ENCODE results near the gene PPT1.
"Not testable (repeated sequence)": the region's sequence is repeated elsewhere in the genome, so short reads cannot be mapped to it uniquely, and the experiment has no call there.

PPT1 gene

DNA sequence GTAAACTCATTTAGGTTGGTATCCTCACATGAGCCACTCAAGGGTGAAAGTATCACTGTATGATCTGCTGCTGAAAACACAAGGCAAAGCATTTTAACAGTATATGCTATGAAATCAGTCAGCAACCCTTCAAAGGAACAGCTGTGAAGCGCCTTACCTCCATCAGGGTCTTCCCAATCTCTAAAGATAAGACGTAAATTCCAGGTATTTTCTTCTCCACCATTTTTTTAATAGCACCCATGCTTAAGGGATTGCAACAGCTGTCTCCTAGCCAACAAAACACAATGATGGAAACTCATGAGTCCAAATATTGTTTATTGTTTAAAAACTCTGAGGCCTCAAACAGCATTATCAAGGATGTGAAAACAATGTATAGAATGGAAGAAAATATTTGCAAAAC is 4.8 kb downstream of the PPT1 start:
- DNase-seq (ENCODE audit: extremely low read depth, low read depth), result no peak
- TF ChIP-seq CTCF (IDR thresholded peaks at IDR 0.05; ENCODE audit: low read depth, low read length), result no peak

DNA sequence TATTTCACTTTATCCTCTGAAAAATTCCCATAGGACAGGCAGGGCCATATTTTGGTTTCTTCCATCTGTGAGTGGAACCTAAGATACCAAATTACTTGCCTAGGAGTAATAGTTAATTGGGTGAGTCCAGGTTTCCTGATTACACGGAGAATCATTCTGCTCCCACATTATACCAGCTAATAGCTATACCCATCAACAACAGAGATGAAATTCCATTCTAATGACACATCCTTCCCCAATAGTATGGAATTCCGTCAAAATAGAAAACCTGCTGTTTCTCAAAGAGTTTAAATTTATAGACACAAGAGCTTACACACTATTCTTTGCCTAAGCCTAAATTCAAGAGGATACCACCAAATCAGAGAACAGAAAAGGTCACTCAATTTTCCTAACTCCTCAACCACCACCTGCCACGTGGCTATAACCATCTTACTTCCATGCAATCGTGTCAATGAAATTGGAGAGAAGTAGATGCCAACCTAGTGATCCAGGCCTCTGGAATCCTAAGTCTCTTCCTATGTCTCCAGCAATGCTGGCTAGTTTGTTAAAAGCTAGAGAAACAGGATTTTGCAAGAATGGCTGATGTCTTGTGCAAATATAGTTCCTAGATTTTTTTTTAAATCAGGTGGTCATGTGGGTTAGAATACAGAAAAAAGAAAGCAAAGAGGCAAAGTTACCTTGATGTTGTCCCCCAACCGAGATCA is 6.2 kb downstream of the PPT1 start:
- TF ChIP-seq CTCF (IDR thresholded peaks at IDR 0.05; ENCODE audit: low read depth, low read length), result no peak
- DNase-seq (ENCODE audit: extremely low read depth, low read depth), result no peak

GRCh38 chr1:40084750-40085149 is 12.3 kb downstream of the PPT1 start:
- DNase-seq (ENCODE audit: extremely low read depth, low read depth), result not testable (repeated sequence)
- peak; percentile 68 for TF ChIP-seq CTCF (IDR thresholded peaks at IDR 0.05; ENCODE audit: low read depth, low read length)

- TF ChIP-seq CTCF (IDR thresholded peaks at IDR 0.05; ENCODE audit: low read depth, low read length), result no peak
- no peak for DNase-seq (ENCODE audit: extremely low read depth, low read depth)
These were observed 15.2 kb downstream of the PPT1 start for GRCh38 chr1:40081871-40082270.

- no peak for TF ChIP-seq CTCF (IDR thresholded peaks at IDR 0.05; ENCODE audit: low read depth, low read length)
- DNase-seq (ENCODE audit: extremely low read depth, low read depth), result no peak
These were observed 17.2 kb downstream of the PPT1 start for GRCh38 chr1:40079774-40080400.

DNA sequence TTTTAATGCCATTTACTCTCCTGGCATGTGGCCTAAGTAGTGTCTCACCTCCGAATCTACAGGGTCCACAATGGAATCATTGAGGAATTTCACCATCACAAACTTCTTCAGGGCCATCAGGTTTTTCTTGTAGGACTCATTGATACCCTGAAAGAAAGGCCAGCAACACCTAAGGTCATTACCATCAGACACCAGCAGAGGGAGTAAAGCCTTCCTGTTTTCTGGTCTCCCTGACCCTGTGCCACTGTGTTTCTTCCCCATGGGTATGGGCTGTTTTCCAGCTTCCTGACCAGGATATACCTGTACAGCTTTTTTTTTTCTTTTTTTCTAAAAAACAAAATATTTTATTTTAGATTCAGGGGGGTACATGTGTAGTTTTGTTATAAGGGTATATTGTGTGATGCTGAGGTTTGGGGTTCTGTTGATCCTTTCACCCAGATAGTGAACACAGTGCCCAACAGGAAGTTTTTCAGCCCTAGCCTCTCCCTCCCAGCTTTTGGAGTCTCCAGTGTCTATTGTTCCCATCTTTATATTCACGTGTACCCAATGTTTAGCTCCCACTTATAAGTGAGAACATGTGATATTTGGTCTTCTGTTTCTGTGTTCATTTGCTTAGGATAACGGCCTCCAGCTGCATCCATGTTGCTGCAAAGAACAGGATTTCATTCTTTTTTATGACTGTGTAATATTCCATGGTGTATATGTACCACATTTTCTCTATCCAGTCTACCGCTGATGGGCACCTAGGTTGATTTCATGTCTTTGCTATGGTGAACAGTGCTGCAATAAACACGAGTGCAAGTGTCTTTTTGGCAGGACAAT is 18.3 kb downstream of the PPT1 start:
- TF ChIP-seq CTCF (IDR thresholded peaks at IDR 0.05; ENCODE audit: low read depth, low read length), result peak; percentile 81
- DNase-seq (ENCODE audit: extremely low read depth, low read depth), result no peak

- DNase-seq (ENCODE audit: extremely low read depth, low read depth), result peak; percentile 56
- no peak for TF ChIP-seq CTCF (IDR thresholded peaks at IDR 0.05; ENCODE audit: low read depth, low read length)
These were observed 20.1 kb downstream of the PPT1 start for GRCh38 chr1:40076895-40077312.

Measured in AG09319 (cell line).